ENCODE measurements around the gene TDRD6.
"Not testable (repeated sequence)": the region's sequence is repeated elsewhere in the genome, so short reads cannot be mapped to it uniquely, and the experiment has no call there.

TDRD6 gene

DNA sequence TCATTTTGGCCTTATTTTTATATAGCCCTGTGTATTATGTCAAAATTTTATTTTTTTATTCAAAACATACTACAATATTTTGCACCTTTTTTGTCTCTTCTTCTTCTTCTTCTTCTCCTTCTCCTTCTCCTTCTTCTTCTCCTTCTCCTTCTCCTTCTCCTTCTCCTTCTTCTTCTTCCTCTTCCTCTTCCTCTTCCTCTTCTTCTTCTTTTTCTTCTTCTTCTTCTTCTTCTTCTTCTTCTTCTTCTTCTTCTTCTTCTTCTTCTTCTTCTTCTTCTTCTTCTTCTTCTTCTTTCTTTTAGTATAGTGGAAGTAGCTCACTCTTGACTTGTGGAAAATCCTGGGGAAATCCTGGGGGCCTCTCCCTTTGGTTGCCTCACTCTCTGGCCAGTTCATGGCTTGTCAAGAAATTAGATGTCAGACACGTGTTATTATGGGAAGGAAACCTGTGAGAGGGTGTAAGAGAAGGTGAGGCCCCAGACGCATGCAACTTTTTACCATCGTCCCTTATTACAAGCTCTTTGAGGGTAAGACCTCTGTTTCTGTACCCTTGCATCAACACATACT, 56.6 kb downstream of the TDRD6 start:
- DNase-seq, result not testable (repeated sequence)

DNA sequence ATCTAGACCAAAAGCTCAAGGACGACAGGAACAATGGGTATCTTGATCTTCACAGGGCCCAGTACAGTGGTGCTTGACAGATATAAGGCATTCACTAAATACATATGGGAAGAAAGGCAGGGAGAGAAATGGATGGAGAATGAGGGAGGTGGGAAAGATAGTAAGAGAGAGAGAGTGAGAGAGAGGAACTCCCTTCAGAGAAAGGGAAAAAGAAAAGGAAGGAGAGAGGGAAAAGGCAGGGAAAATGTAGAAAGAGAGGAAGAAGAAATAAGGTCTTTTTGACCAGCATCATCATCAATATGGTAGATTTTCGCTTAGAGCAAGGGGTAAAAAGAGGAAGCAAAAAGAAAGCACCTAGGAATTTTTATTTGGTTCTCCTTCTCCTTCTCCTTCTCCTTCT, 58.3 kb downstream of the TDRD6 start:
- DNase-seq, result no peak

DNA sequence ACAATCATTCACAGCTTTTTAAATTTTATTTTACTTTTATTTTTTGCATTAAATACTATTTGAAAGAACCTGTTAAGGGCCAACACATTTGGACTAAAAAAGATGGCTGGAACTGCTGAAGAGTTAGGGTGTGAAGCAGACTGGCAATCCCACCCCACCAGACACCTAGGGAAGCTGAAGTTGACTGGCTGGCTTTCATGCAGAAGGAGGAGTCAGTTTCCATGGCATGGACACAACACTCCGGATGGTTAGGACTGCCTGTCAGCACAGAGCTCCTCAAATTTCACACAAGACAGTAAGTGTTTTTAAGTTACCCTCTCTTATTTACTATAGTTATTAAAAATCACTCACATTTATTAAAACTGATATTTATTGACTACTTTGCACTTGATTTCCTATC, 59.0 kb downstream of the TDRD6 start, which contains the start of gene ANKRD66:
Gene ANKRD66, plus strand, starts transcription at position 238 of the 400 bp plus-strand sequence. CDS start 5,016 bp downstream, outside the sequence.
- no peak for DNase-seq

DNA sequence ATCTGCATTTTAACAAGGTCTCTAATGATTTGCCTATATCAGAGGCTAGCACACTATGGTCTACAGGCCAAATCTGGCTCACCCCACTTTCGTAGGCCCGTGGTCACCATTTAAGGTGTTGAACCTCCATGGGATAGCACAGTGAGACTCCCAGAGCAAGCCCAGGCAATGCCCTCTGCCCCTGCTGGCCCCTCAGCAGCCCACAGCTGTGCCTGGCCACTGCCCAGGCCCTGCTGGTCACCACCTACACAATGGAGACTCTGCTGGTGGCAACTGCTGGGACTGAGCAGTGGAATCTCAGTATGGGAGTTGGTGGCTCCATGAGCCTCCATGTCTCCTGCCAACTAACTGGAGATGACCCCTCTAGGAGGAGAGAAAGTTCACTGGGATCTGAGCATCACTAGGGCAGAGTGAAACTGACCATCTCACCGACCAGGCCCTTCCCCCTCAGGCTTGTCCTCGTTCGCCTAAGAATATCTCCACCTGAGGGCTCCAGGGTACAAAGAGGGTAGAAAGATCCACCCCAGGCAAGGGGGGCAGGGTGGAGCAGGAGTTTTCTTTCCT, 61.3 kb downstream of the TDRD6 start:
- no peak for DNase-seq

DNA sequence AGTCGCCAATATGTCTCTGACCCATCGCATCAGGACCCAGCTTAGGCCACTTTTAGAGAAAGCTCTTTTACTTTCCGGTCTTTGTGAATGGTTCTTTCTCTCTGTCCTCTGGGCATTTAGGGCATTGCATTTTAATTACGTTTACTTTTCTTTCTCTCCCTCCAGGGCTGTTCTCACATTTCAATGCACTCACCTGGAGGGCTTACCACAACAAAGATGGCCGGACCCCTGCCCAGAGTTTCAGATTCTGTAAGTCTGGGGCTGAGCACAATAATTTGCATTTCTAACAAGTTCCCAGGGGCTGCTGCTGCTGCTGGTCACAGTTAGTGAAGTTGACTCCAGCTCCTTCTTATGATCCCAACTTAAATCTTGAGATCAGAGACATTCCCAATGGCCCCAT, 62.0 kb downstream of the TDRD6 start:
- DNase-seq, result no peak

- no peak for DNase-seq
Observed at GRCh38 chr6:46751658-46752057, 64.0 kb downstream of the TDRD6 start.
